ENCODE data around the gene WNT3.

The WNT3 gene

GRCh38 chr17:46836500-46836899, 18.0 kb upstream of the WNT3 start:
- no peak for DNase-seq (ENCODE audit: low read depth)

- DNase-seq (ENCODE audit: low read depth): no peak
Observed at GRCh38 chr17:46834846-46835245, 16.4 kb upstream of the WNT3 start.

GRCh38 chr17:46833840-46834208, 15.3 kb upstream of the WNT3 start:
- DNase-seq (ENCODE audit: low read depth): no peak

GRCh38 chr17:46832945-46833839, 14.7 kb upstream of the WNT3 start:
- no peak for DNase-seq (ENCODE audit: low read depth)

GRCh38 chr17:46832331-46832821, 13.9 kb upstream of the WNT3 start:
- no peak for DNase-seq (ENCODE audit: low read depth)

- no peak for DNase-seq (ENCODE audit: low read depth)
Observed at GRCh38 chr17:46831573-46832330, 13.3 kb upstream of the WNT3 start.

GRCh38 chr17:46827274-46827673, 8.8 kb upstream of the WNT3 start:
- DNase-seq (ENCODE audit: low read depth): no peak

- DNase-seq (ENCODE audit: low read depth): no peak
Observed at GRCh38 chr17:46826116-46826515, 7.6 kb upstream of the WNT3 start.

- DNase-seq (ENCODE audit: low read depth): no peak
Observed at GRCh38 chr17:46823657-46824056, 5.2 kb upstream of the WNT3 start.

GRCh38 chr17:46822388-46822921, 4.0 kb upstream of the WNT3 start:
- DNase-seq (ENCODE audit: low read depth): no peak

GRCh38 chr17:46821482-46822387, 3.2 kb upstream of the WNT3 start:
- DNase-seq (ENCODE audit: low read depth): no peak

GRCh38 chr17:46820592-46821450, 2.3 kb upstream of the WNT3 start:
- DNase-seq (ENCODE audit: low read depth): no peak

- DNase-seq (ENCODE audit: low read depth): no peak
Observed at GRCh38 chr17:46819906-46820351, 1.4 kb upstream of the WNT3 start.

GRCh38 chr17:46818929-46819859, 702 bp upstream of the WNT3 start:
- DNase-seq (ENCODE audit: low read depth): no peak

GRCh38 chr17:46817901-46818209, 637 bp downstream of the WNT3 start:
- no peak for DNase-seq (ENCODE audit: low read depth)

GRCh38 chr17:46817151-46817900, 1.2 kb downstream of the WNT3 start:
- DNase-seq (ENCODE audit: low read depth): no peak

GRCh38 chr17:46815474-46816353, 2.8 kb downstream of the WNT3 start:
- no peak for DNase-seq (ENCODE audit: low read depth)

- no peak for DNase-seq (ENCODE audit: low read depth)
Observed at GRCh38 chr17:46814446-46814845, 4.0 kb downstream of the WNT3 start.
